Measurements from ENCODE around the gene CENPN. TPM values are rescaled to one million over a fixed set of nuclear protein-coding genes. Genes with fewer than 3 reads are reported as not detected.
A peak's percentile ranks its signal among the peaks of the same experiment; 100 is the strongest.

CENPN gene
- total and polyA plus RNA-seq, 2 of the 13 experiments (the other 11 are each of a cell fraction or from before 2014, with no cell fraction given), result 29.7 to 129 TPM

- ATAC-seq (peak; percentile 86), FAIRE-seq (peak; percentile 91), DNase-seq (ENCODE audit: low spot score) (peak; percentile 79)
- H3K27ac ChIP-seq (ENCODE audit: extremely low read length, insufficient read depth, low read length), result peak overlapping the region; percentile 85
- peak overlapping the region; percentile 81 to 85 (median 81) for H3K4me3 ChIP-seq (replicated peaks in 1 of 3; ENCODE audit: insufficient read depth in 1 of 3, low read depth in 2 of 3, low read length in 3 of 3)
- no peaks in the 10 kb centered on the region for H3K79me2 ChIP-seq (ENCODE audit: insufficient read depth, low read length)
- no peaks in the 10 kb centered on the region; a peak in 1 of 5 replicates for H3K27me3 ChIP-seq (ENCODE audit: control insufficient read depth in 1 of 2, insufficient read depth in 2 of 2, low read length in 2 of 2)
- H3K9ac ChIP-seq (ENCODE audit: insufficient read depth, low read depth, low read length), result peak overlapping the region; percentile 88
- H3K4me2 ChIP-seq (ENCODE audit: low read depth, low read length), result peak overlapping the region; percentile 94
- under 1% methylated on average over 27 of the region's 27 CpGs for WGBS (ENCODE audit: low lambda C conversion rate)
- ChIA-PET POLR2A (interaction anchor here (0.5 to 2.6 kb wide), 19 partner anchors 9 to 371 kb away, joined by 3 to 21 read pairs (median 5); partner anchors contain the start of genes ATMIN, CENPN and CMC2), CTCF (ENCODE audit: low intra/inter-chr PET ratio, low total read pairs) (interaction anchor here (2.0 kb wide), 1 partner anchor 41 kb away, joined by 7 read pairs; the partner anchor contains the start of gene ATMIN)
- no TSS peak for BruUV-seq (replicated peaks)
- H3K9me3 ChIP-seq (ENCODE audit: low read length), result no peaks in the 10 kb centered on the region
- H3K4me1 ChIP-seq (ENCODE audit: insufficient read depth, low read length), result peaks cover 19% of the 10 kb centered on the region
- peak overlapping the region; percentile 43 for H2AFZ ChIP-seq (ENCODE audit: low read length)
- no peaks in the 10 kb centered on the region for H4K20me1 ChIP-seq (ENCODE audit: insufficient read depth, low read length)
- H3K36me3 ChIP-seq (replicated peaks in 1 of 2; ENCODE audit: control insufficient read depth in 1 of 2, insufficient read depth in 2 of 2, low read length in 2 of 2), result peaks cover 2 to 6% of the 10 kb centered on the region in 2 experiments; a peak in 4 of 5 replicates
- intact Hi-C loops (cut with micrococcal nuclease; ENCODE audit: unreplicated experiment) (loop anchor here (1.0 kb wide), 3 partner anchors 20 to 85 kb away; partner anchors contain the start of genes ATMIN and GCSH), in situ Hi-C loops (cut with HindIII; ENCODE audit: extremely low pct_ligation_motif_present, low pct_unique_long_range_greater_than_20kb) (no loop called here)
- no peak for TF ChIP-seq ATF7 (IDR thresholded peaks at IDR 0.05)
- TF ChIP-seq ATF7 (CRISPR knock-in tag; IDR thresholded peaks at IDR 0.05), result no peak
- no peak for TF ChIP-seq HDAC1 (CRISPR knock-in tag; IDR thresholded peaks at IDR 0.05)
- TF ChIP-seq TFE3 (CRISPR knock-in tag; IDR thresholded peaks at IDR 0.05), result no peak
- TF ChIP-seq ZNF224 (CRISPR knock-in tag; IDR thresholded peaks at IDR 0.05), result no peak
- no peak for TF ChIP-seq ZSCAN25 (CRISPR knock-in tag; IDR thresholded peaks at IDR 0.05)
- 0 out of 2 replicates have a peak, but pooled peaks have one; percentile 0 for TF ChIP-seq TOPORS (CRISPR knock-in tag; IDR thresholded peaks at IDR 0.05)
- TF ChIP-seq XBP1 (CRISPR knock-in tag; IDR thresholded peaks at IDR 0.05), result no peak
- TF ChIP-seq ZNF446 (CRISPR knock-in tag; IDR thresholded peaks at IDR 0.05), result no peak
- TF ChIP-seq ZC3H13 (CRISPR knock-in tag; IDR thresholded peaks at IDR 0.05), result no peak
- peak; percentile 30; the same call in 1 of the 2 replicates for TF ChIP-seq TRAFD1 (CRISPR knock-in tag; IDR thresholded peaks at IDR 0.05; ENCODE audit: borderline replicate concordance)
- no peak for TF ChIP-seq ZNF513 (CRISPR knock-in tag; conservative IDR thresholded peaks at IDR 0.05)
- no peak for TF ChIP-seq NBN (conservative IDR thresholded peaks at IDR 0.05)
- TF ChIP-seq ATF1 (CRISPR knock-in tag; IDR thresholded peaks at IDR 0.05), result no peak
- TF ChIP-seq HNRNPL (IDR thresholded peaks at IDR 0.05; ENCODE audit: low read depth, low read length), result no peak
- TF ChIP-seq ZMYM2 (CRISPR knock-in tag; IDR thresholded peaks at IDR 0.05), result 0 out of 2 replicates have a peak, but pooled peaks have one; percentile 48
- TF ChIP-seq ADNP (CRISPR knock-in tag; IDR thresholded peaks at IDR 0.05), result no peak
- TF ChIP-seq NKX3-1 (CRISPR knock-in tag; IDR thresholded peaks at IDR 0.05), result no peak
- no peak for TF ChIP-seq ZNF576 (CRISPR knock-in tag; IDR thresholded peaks at IDR 0.05)
Measured at GRCh38 chr16:81076566-81077075, 69.6 kb downstream of the CENPN start.

Data from HepG2 (cell line).